ENCODE measurements around the gene TRMT61A. TPM values are rescaled to one million over a fixed set of nuclear protein-coding genes. Genes with fewer than 3 reads are reported as not detected.
"Not testable (repeated sequence)": the region's sequence is repeated elsewhere in the genome, so short reads cannot be mapped to it uniquely, and the experiment has no call there.

TRMT61A gene
- total RNA-seq, 1 donor from 2014 or later = 9.5 TPM

- Mint-ChIP-seq H3K4me1 (peaks cover 3% of the 10 kb centered on the region), H3K36me3 (peaks cover 21% of the 10 kb centered on the region), H3K27me3 (ENCODE audit: low read depth) (no peaks in the 10 kb centered on the region), H3K9me3 (no peaks in the 10 kb centered on the region), H3K27ac (no peak overlapping the region), H3K4me3 (no peak overlapping the region)
- DNase-seq (ENCODE audit: low spot score in 2 of 2, unreplicated experiment in 2 of 2) = no peak
- no peak for TF ChIP-seq CTCF (IDR thresholded peaks at IDR 0.05; ENCODE audit: unreplicated experiment)
Measured at GRCh38 chr14:103509864-103510723, 18.9 kb upstream of the TRMT61A start.

- Mint-ChIP-seq H3K4me3 (no peak overlapping the region), H3K36me3 (peaks cover 17% of the 10 kb centered on the region), H3K27ac (no peak overlapping the region), H3K4me1 (peaks cover 3% of the 10 kb centered on the region), H3K27me3 (ENCODE audit: low read depth) (no peaks in the 10 kb centered on the region), H3K9me3 (no peaks in the 10 kb centered on the region)
- TF ChIP-seq CTCF (IDR thresholded peaks at IDR 0.05; ENCODE audit: unreplicated experiment) = no peak
- DNase-seq (ENCODE audit: low spot score in 2 of 2, unreplicated experiment in 2 of 2) = no peak
Measured at GRCh38 chr14:103510724-103511693, 18.0 kb upstream of the TRMT61A start.

- not testable (repeated sequence) for H3K9me3 Mint-ChIP-seq, H3K27ac Mint-ChIP-seq
- H3K36me3 Mint-ChIP-seq = peaks cover 14% of the 10 kb centered on the region
Measured at GRCh38 chr14:103512180-103512579, 16.8 kb upstream of the TRMT61A start.

GRCh38 chr14:103512701-103513611, 16.0 kb upstream of the TRMT61A start:
- Mint-ChIP-seq H3K36me3 (peaks cover 10% of the 10 kb centered on the region), H3K9me3 (no peaks in the 10 kb centered on the region), H3K4me1 (peaks cover 10% of the 10 kb centered on the region), H3K27me3 (ENCODE audit: low read depth) (no peaks in the 10 kb centered on the region), H3K4me3 (no peak overlapping the region), H3K27ac (peak overlapping the region; percentile 43)
- TF ChIP-seq CTCF (IDR thresholded peaks at IDR 0.05; ENCODE audit: unreplicated experiment) = no peak
- DNase-seq (ENCODE audit: low spot score in 2 of 2, unreplicated experiment in 2 of 2) = no peak

More at GRCh38 chr14:103512180-103512579, 16.8 kb upstream of the TRMT61A start:
- not testable (repeated sequence) for H3K4me1 Mint-ChIP-seq; DNase-seq (ENCODE audit: low spot score in 2 of 2, unreplicated experiment in 2 of 2); H3K4me3 Mint-ChIP-seq; H3K27me3 Mint-ChIP-seq (ENCODE audit: low read depth)

GRCh38 chr14:103514596-103515421, 14.2 kb upstream of the TRMT61A start:
- TF ChIP-seq CTCF (IDR thresholded peaks at IDR 0.05; ENCODE audit: unreplicated experiment) = no peak
- DNase-seq (ENCODE audit: low spot score in 2 of 2, unreplicated experiment in 2 of 2) = no peak
- Mint-ChIP-seq H3K4me1 (peaks cover 18% of the 10 kb centered on the region), H3K4me3 (no peak overlapping the region), H3K9me3 (no peaks in the 10 kb centered on the region), H3K27me3 (ENCODE audit: low read depth) (peaks cover 5% of the 10 kb centered on the region), H3K36me3 (peaks cover 8% of the 10 kb centered on the region), H3K27ac (no peak overlapping the region)
